ENCODE data around the gene TSPAN9.

The TSPAN9 gene

GRCh38 chr12:3236345-3237187 lies 159.4 kb downstream of the TSPAN9 start:
- H3K4me3 ChIP-seq (replicated peaks; ENCODE audit: insufficient read depth, low read length) = no peak overlapping the region
- no peak for DNase-seq (ENCODE audit: low read depth in 1 of 2, low spot score in 1 of 2)
- TF ChIP-seq REST (IDR thresholded peaks at IDR 0.05; ENCODE audit: insufficient replicate concordance, low read depth) (no peak), SPI1 (IDR thresholded peaks at IDR 0.05; ENCODE audit: borderline replicate concordance, low read depth) (no peak), GABPA (IDR thresholded peaks at IDR 0.05; ENCODE audit: low read depth) (no peak), POLR2AphosphoS5 (IDR thresholded peaks at IDR 0.05; ENCODE audit: low read depth) (no peak)

DNA sequence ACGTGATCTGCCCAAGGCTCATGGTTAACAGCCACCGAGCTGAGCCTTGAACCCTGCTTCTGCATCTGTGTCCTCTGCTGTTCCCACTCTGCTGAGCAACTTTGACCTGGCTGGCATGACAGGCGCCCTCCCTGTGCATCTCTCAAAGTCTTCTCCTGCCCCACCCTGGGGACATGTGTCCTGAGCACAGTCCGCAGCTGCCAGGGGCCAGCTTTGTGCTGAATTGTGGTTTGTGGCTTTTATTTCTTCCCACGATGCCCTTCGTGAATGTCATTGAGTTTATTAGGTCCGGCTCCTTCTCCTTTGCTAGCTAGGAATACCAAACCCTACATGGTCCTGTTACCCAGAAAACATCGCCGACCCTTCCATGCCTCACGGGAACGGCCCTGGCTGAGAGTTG lies 161.0 kb downstream of the TSPAN9 start:
- Histone ChIP-seq H3K27me3 (ENCODE audit: insufficient read depth, poor library complexity, severe bottlenecking) (peaks cover 5% of the 10 kb centered on the region), H3K4me3 (replicated peaks; ENCODE audit: insufficient read depth, low read length) (no peak overlapping the region), H3K27ac (replicated peaks) (no peak overlapping the region)
- DNase-seq (ENCODE audit: low read depth in 1 of 2, low spot score in 1 of 2) = no peak
- TF ChIP-seq POLR2AphosphoS5 (IDR thresholded peaks at IDR 0.05; ENCODE audit: low read depth) = no peak
- TF ChIP-seq GABPA (IDR thresholded peaks at IDR 0.05; ENCODE audit: low read depth) = no peak
- TF ChIP-seq SPI1 (IDR thresholded peaks at IDR 0.05; ENCODE audit: borderline replicate concordance, low read depth) = no peak
- no peak for TF ChIP-seq REST (IDR thresholded peaks at IDR 0.05; ENCODE audit: insufficient replicate concordance, low read depth)
- TF ChIP-seq, protein P1, sequence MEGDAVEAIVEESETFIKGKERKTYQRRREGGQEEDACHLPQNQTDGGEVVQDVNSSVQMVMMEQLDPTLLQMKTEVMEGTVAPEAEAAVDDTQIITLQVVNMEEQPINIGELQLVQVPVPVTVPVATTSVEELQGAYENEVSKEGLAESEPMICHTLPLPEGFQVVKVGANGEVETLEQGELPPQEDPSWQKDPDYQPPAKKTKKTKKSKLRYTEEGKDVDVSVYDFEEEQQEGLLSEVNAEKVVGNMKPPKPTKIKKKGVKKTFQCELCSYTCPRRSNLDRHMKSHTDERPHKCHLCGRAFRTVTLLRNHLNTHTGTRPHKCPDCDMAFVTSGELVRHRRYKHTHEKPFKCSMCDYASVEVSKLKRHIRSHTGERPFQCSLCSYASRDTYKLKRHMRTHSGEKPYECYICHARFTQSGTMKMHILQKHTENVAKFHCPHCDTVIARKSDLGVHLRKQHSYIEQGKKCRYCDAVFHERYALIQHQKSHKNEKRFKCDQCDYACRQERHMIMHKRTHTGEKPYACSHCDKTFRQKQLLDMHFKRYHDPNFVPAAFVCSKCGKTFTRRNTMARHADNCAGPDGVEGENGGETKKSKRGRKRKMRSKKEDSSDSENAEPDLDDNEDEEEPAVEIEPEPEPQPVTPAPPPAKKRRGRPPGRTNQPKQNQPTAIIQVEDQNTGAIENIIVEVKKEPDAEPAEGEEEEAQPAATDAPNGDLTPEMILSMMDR (IDR thresholded peaks at IDR 0.05; ENCODE audit: insufficient read depth, low read length) = no peak

More at GRCh38 chr12:3236345-3237187, 159.4 kb downstream of the TSPAN9 start:
- Histone ChIP-seq H3K27ac (replicated peaks) (no peak overlapping the region), H3K27me3 (ENCODE audit: insufficient read depth, poor library complexity, severe bottlenecking) (peaks cover 3% of the 10 kb centered on the region)

GRCh38 chr12:3241621-3242020 lies 164.4 kb downstream of the TSPAN9 start:
- Histone ChIP-seq H3K4me3 (replicated peaks; ENCODE audit: insufficient read depth, low read length) (no peak overlapping the region), H3K27ac (replicated peaks) (no peak overlapping the region), H3K27me3 (ENCODE audit: insufficient read depth, poor library complexity, severe bottlenecking) (peaks cover 2% of the 10 kb centered on the region)
- DNase-seq (ENCODE audit: low read depth in 1 of 2, low spot score in 1 of 2) = no peak
- TF ChIP-seq POLR2AphosphoS5 (IDR thresholded peaks at IDR 0.05; ENCODE audit: low read depth) (no peak), REST (IDR thresholded peaks at IDR 0.05; ENCODE audit: insufficient replicate concordance, low read depth) (no peak), SPI1 (IDR thresholded peaks at IDR 0.05; ENCODE audit: borderline replicate concordance, low read depth) (no peak), GABPA (IDR thresholded peaks at IDR 0.05; ENCODE audit: low read depth) (no peak)
- TF ChIP-seq, protein P1 (IDR thresholded peaks at IDR 0.05; ENCODE audit: insufficient read depth, low read length) = no peak
